K562 (cell line): ENCODE data around the gene BICD1. TPM values are rescaled to one million over a fixed set of nuclear protein-coding genes. Genes with fewer than 3 reads are reported as not detected.

Experiments
- ATAC-seq: fragments of 200-7000 bp; cut with Tn5 transposase; 3 replicates; pipeline ENCODE4 v1.9.1; 2020; ENCODE audit warnings: moderate library complexity
- BruUV-seq: library from RNA; stranded (reverse); fragments of 400-500 nt; replicated peaks from 2 replicates; lab custom pipeline; 2021; lab: Mats Ljungman, UMichigan
- CTCF ChIA-PET: fragments of 300-600 bp; formaldehyde crosslinking; extraction: SDS; loops from one replicate; lab custom pipeline; 2021; ENCODE audit warnings: low intra/inter-chr PET ratio; lab: Yijun Ruan, JAX
- POLR2A ChIA-PET: fragments of 300-600, 350-650 bp; sonication (Branson Sonifier 250); formaldehyde crosslinking; extraction: SDS; loops from one replicate; lab custom pipeline; 2021; ENCODE audit warnings: antibody characterized with exemption, inconsistent platforms; lab: Yijun Ruan, JAX
- DNase-seq, 4 experiments: peaks; one replicate each; pipeline versions ENCODE4 v3.0.0 to v3.0.0-alpha.2; 2011 to 2018; ENCODE audit warnings: low spot score in 3 of 4, mixed read lengths in 3 of 4; ENCODE audit errors: extremely low read depth in 1 of 4
- FAIRE-seq: peaks from 2 replicates; lab custom pipeline; 2011; peaks lifted over from hg19 to GRCh38; lab: Jason Lieb, UNC
- H2AFZ ChIP-seq: 2 replicates; pipeline ENCODE4 v1.6.0; 2011; ENCODE audit warnings: low read depth, low read length, control low read depth, inconsistent platforms
- H3K27ac ChIP-seq: fragments of 200-600 bp; 3 replicates; pipeline ENCODE4 v1.8.0; 2011; ENCODE audit warnings: low read depth, mild to moderate bottlenecking, control low read depth, inconsistent platforms, low read length, moderate library complexity, mixed read lengths; ENCODE audit errors: extremely low read depth
- H3K27me3 ChIP-seq, 2 experiments: fragments of 300-600 bp in 1 of 2; 2 replicates in 1 of 2; 3 replicates in 1 of 2; pipeline versions ENCODE4 v1.6.0 to v1.8.0; 2011; ENCODE audit warnings: inconsistent platforms in 2 of 2, low read length in 2 of 2, mild to moderate bottlenecking in 1 of 2, mixed read lengths in 1 of 2, moderate library complexity in 1 of 2; ENCODE audit not compliant: control insufficient read depth in 2 of 2, insufficient read depth in 2 of 2
- H3K36me3 ChIP-seq: fragments of 300-600 bp; 3 replicates; pipeline ENCODE4 v1.8.0; 2011; ENCODE audit warnings: mild to moderate bottlenecking, low read length, inconsistent platforms; ENCODE audit not compliant: control insufficient read depth, insufficient read depth
- H3K4me1 ChIP-seq, 2 experiments: fragments of 200-600 bp in 1 of 2; replicated peaks in 1 of 2; 2 replicates in 1 of 2; 3 replicates in 1 of 2; pipeline versions ENCODE4 v1.5.1 to v1.8.0; 2011; ENCODE audit warnings: inconsistent platforms in 2 of 2, low read length in 2 of 2, mild to moderate bottlenecking in 1 of 2, mixed read lengths in 1 of 2, moderate library complexity in 1 of 2; ENCODE audit not compliant: control insufficient read depth in 2 of 2, insufficient read depth in 2 of 2
- H3K4me2 ChIP-seq: 2 replicates; pipeline ENCODE4 v1.6.1; 2011; ENCODE audit warnings: low read length, control low read depth, inconsistent platforms, mixed read lengths; ENCODE audit not compliant: insufficient read depth
- H3K4me3 ChIP-seq: fragments of 200-600 bp; sonication (generic), shearing (Covaris generic); 2 replicates; pipeline ENCODE4 v1.5.1; 2016; ENCODE audit warnings: control low read depth, inconsistent platforms
- H3K79me2 ChIP-seq: fragments of 200-600 bp; 3 replicates; pipeline ENCODE4 v1.8.0; 2011; ENCODE audit warnings: low read length, inconsistent platforms; ENCODE audit not compliant: control insufficient read depth, insufficient read depth
- H3K9ac ChIP-seq, 2 experiments: 2 replicates each; pipeline versions ENCODE4 v1.6.0 to v1.6.1; 2011; ENCODE audit warnings: low read depth in 2 of 2, low read length in 2 of 2, control low read depth in 1 of 2, inconsistent platforms in 1 of 2, mild to moderate bottlenecking in 1 of 2, mixed read lengths in 1 of 2; ENCODE audit not compliant: insufficient read depth in 1 of 2
- H3K9me1 ChIP-seq: one replicate; pipeline ENCODE4 v1.6.0; 2011; ENCODE audit warnings: inconsistent platforms, mild to moderate bottlenecking, low read length, moderate library complexity; ENCODE audit not compliant: control insufficient read depth, insufficient read depth
- H3K9me3 ChIP-seq: replicated peaks from 2 replicates; pipeline ENCODE4 v1.5.1; 2011; ENCODE audit warnings: low read depth, low read length, inconsistent platforms; ENCODE audit not compliant: control insufficient read depth, insufficient read depth
- H4K20me1 ChIP-seq: replicated peaks from 2 replicates; pipeline ENCODE4 v1.6.1; 2011; ENCODE audit warnings: low read length, inconsistent platforms, mixed read lengths; ENCODE audit not compliant: control insufficient read depth, insufficient read depth
- ADNP ChIP-seq: fragments of 200-800 bp; sonication (Bioruptor generic); IDR thresholded peaks from 2 replicates; pipeline ENCODE4 v1.6.1; 2016; ENCODE audit warnings: missing genetic modification characterization, missing compliant biosample characterization
- KLF6 ChIP-seq: fragments of 250-450 bp; sonication (Bioruptor Pico); IDR thresholded peaks from 2 replicates; pipeline ENCODE4 v1.4.0; 2020; ENCODE audit warnings: mild to moderate bottlenecking, moderate library complexity, borderline replicate concordance
- MAX ChIP-seq: sonication (generic); formaldehyde crosslinking; IDR thresholded peaks from 2 replicates; pipeline ENCODE4 v1.9.0; 2022; ENCODE audit warnings: mild to moderate bottlenecking, missing genetic modification reagents
- MLLT1 ChIP-seq, 2 experiments: fragments of 450-650 bp; IDR thresholded peaks; 2 replicates each; pipeline ENCODE4 v1.6.1; 2016
- MYBL2 ChIP-seq, 2 experiments: fragments of 450-650 bp in 1 of 2; sonication (generic) in 1 of 2; formaldehyde crosslinking in 1 of 2; IDR thresholded peaks; 2 replicates each; pipeline versions ENCODE4 v1.6.1 to v1.8.1; 2017 to 2022; ENCODE audit warnings: borderline replicate concordance in 1 of 2, inconsistent platforms in 1 of 2, low read depth in 1 of 2, mild to moderate bottlenecking in 1 of 2, missing genetic modification reagents in 1 of 2, moderate library complexity in 1 of 2
- NFRKB ChIP-seq: fragments of 450-650 bp; IDR thresholded peaks from 2 replicates; pipeline ENCODE4 v1.6.1; 2016; ENCODE audit warnings: low read depth
- NFYB ChIP-seq: IDR thresholded peaks from 2 replicates; pipeline ENCODE4 v1.6.1; 2011; ENCODE audit warnings: mild to moderate bottlenecking, moderate library complexity; ENCODE audit not compliant: insufficient read length; ENCODE audit errors: extremely low read depth
- PML ChIP-seq: IDR thresholded peaks from 2 replicates; pipeline ENCODE4 v1.6.1; 2012; ENCODE audit warnings: low read length, inconsistent platforms
- PREB ChIP-seq: sonication (generic); formaldehyde crosslinking; IDR thresholded peaks from 2 replicates; pipeline ENCODE4 v1.8.1; 2023; ENCODE audit warnings: mild to moderate bottlenecking, missing genetic modification reagents
- SMAD1 ChIP-seq: fragments of 150-350 bp; IDR thresholded peaks from 2 replicates; pipeline ENCODE4 v1.6.1; 2014; ENCODE audit warnings: low read length, low read depth; ENCODE audit not compliant: partially characterized antibody
- ZNF324 ChIP-seq: fragments of 250-450 bp; sonication (Bioruptor Pico); IDR thresholded peaks from 2 replicates; pipeline ENCODE4 v1.4.0; 2020; ENCODE audit warnings: mild to moderate bottlenecking
- ZNF431 ChIP-seq: sonication (generic); formaldehyde crosslinking; IDR thresholded peaks from 2 replicates; pipeline ENCODE4 v1.8.0; 2022; ENCODE audit warnings: mild to moderate bottlenecking, missing genetic modification reagents
- WGBS: fragments of 100-300 bp; shearing (Covaris generic); methylation state at CpG from one replicate; pipeline ENCODE4 v1.1.6; 2016; ENCODE audit warnings: low coverage, mixed read lengths; ENCODE audit not compliant: insufficient coverage; ENCODE audit errors: missing lambda C conversion rate; 5-methylcytosine and 5-hydroxymethylcytosine counted together
- in situ Hi-C: fragments of 300-500 bp; cut with MboI; formaldehyde crosslinking; loops from 4 replicates; pipeline ENCODE4 v1.15.0; 2018; ENCODE audit warnings: inconsistent platforms, mixed read lengths
- intact Hi-C: fragments of 100-400 bp; cut with micrococcal nuclease; formaldehyde crosslinking; loops from 2 replicates; pipeline ENCODE4 v1.14.2; 2022
- polyA plus RNA-seq, 8 experiments: library from polyadenylated mRNA; depleted of rRNA in 4 of 8; stranded (reverse) in 5 of 8; unstranded in 3 of 8; fragments of >200 nt; fragmentation: Nextera tagmentation in 2 of 8; fragmentation: Illumina TruSeq in 1 of 8; extraction: Ambion mirVana in 2 of 8; extraction: Trizol in 1 of 8; gene quantifications; 2 replicates each; pipeline versions ENCODE4 v1.2.1 to v1.2.3, GENCODE V29; 2011 to 2014; ENCODE audit warnings: inconsistent platforms in 1 of 8, missing spikeins in 1 of 8
- total RNA-seq, 7 experiments: library from RNA; depleted of rRNA in 6 of 7; stranded (reverse); fragments of >200 nt in 6 of 7; fragmentation: Illumina TruSeq in 2 of 7; extraction: Trizol in 2 of 7; gene quantifications; 2 replicates each; pipeline versions ENCODE4 v1.2.1 to v1.2.3, GENCODE V29; 2011 to 2021; ENCODE audit warnings: low replicate concordance in 1 of 7
- TF ChIP-seq, protein P1 (sequence below): fragments of 250-450 bp; sonication (Bioruptor Pico); IDR thresholded peaks from 2 replicates; pipeline ENCODE4 v1.4.0; 2020

The BICD1 gene
- total and polyA plus RNA-seq, 9 of the 15 experiments (the other 6 are each of a cell fraction or from before 2014, with no cell fraction given): 3.5 to 21.1 (median 12.5) TPM

GRCh38 chr12:32158525-32158924 lies 51.9 kb downstream of the BICD1 start (continued):
- TF ChIP-seq MLLT1 (IDR thresholded peaks at IDR 0.05) (no peak), ADNP (tag) (no peak), NFRKB (no peak), ZNF324 (CRISPR knock-in tag) (no peak)

DNA sequence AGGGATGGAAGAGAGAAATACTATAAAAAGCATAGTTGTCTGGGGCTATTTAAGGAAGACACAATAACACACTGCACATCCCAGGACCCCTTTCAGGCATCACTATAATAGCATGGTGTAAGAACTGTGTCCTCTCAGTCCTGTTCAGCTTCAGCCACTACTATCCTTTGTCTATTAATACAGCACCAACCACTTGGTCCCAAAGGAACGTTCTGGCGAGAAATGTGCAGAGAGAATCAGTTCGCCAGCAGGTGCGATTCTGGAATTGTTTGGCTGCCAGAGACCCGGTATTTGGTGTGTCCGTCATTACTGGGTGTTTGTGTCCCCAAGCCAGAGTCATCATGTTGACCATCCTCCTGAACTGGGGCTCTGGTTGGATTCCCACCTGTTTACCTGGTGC lies 52.7 kb downstream of the BICD1 start:
- H3K4me2 ChIP-seq: no peak overlapping the region
- H3K27ac ChIP-seq: no peak overlapping the region
- H3K79me2 ChIP-seq: no peaks in the 10 kb centered on the region
- no TSS peak for BruUV-seq
- intact Hi-C loops: no loop called here
- H2AFZ ChIP-seq: no peak overlapping the region
- H4K20me1 ChIP-seq: no peaks in the 10 kb centered on the region
- POLR2A ChIA-PET: interaction anchor here (0.6 kb wide), 1 partner anchor 15 kb away, joined by 3 read pairs; no protein-coding TSS in a partner anchor
- no peaks in the 10 kb centered on the region for H3K27me3 ChIP-seq
- no peaks in the 10 kb centered on the region for H3K36me3 ChIP-seq
- H3K4me3 ChIP-seq: no peak overlapping the region
- WGBS: 78% methylated on average over 6 of the region's 6 CpGs
- peaks cover 0 to 9% of the 10 kb centered on the region in 2 experiments; a peak in 3 of 5 replicates for H3K4me1 ChIP-seq
- ATAC-seq (no peak), DNase-seq (no peak), FAIRE-seq (no peak)
- H3K9me3 ChIP-seq: no peaks in the 10 kb centered on the region
- in situ Hi-C loops: no loop called here
- CTCF ChIA-PET: no interaction called here
- H3K9ac ChIP-seq: no peak overlapping the region
- H3K9me1 ChIP-seq: no peaks in the 10 kb centered on the region
- TF ChIP-seq SMAD1 (no peak), ADNP (tag) (no peak), ZNF431 (CRISPR knock-in tag) (no peak), KLF6 (CRISPR knock-in tag) (no peak), NFYB (no peak), PREB (CRISPR knock-in tag) (no peak), MAX (no peak), MYBL2 (IDR thresholded peaks at IDR 0.05; ENCODE audit: low read depth) (no peak), MYBL2 (CRISPR knock-in tag; IDR thresholded peaks at IDR 0.05; ENCODE audit: borderline replicate concordance) (no peak), PML (no peak)
- TF ChIP-seq, protein P1, sequence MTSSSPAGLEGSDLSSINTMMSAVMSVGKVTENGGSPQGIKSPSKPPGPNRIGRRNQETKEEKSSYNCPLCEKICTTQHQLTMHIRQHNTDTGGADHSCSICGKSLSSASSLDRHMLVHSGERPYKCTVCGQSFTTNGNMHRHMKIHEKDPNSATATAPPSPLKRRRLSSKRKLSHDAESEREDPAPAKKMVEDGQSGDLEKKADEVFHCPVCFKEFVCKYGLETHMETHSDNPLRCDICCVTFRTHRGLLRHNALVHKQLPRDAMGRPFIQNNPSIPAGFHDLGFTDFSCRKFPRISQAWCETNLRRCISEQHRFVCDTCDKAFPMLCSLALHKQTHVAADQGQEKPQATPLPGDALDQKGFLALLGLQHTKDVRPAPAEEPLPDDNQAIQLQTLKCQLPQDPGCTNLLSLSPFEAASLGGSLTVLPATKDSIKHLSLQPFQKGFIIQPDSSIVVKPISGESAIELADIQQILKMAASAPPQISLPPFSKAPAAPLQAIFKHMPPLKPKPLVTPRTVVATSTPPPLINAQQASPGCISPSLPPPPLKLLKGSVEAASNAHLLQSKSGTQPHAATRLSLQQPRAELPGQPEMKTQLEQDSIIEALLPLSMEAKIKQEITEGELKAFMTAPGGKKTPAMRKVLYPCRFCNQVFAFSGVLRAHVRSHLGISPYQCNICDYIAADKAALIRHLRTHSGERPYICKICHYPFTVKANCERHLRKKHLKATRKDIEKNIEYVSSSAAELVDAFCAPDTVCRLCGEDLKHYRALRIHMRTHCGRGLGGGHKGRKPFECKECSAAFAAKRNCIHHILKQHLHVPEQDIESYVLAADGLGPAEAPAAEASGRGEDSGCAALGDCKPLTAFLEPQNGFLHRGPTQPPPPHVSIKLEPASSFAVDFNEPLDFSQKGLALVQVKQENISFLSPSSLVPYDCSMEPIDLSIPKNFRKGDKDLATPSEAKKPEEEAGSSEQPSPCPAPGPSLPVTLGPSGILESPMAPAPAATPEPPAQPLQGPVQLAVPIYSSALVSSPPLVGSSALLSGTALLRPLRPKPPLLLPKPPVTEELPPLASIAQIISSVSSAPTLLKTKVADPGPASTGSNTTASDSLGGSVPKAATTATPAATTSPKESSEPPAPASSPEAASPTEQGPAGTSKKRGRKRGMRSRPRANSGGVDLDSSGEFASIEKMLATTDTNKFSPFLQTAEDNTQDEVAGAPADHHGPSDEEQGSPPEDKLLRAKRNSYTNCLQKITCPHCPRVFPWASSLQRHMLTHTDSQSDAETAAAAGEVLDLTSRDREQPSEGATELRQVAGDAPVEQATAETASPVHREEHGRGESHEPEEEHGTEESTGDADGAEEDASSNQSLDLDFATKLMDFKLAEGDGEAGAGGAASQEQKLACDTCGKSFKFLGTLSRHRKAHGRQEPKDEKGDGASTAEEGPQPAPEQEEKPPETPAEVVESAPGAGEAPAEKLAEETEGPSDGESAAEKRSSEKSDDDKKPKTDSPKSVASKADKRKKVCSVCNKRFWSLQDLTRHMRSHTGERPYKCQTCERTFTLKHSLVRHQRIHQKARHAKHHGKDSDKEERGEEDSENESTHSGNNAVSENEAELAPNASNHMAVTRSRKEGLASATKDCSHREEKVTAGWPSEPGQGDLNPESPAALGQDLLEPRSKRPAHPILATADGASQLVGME (CRISPR knock-in tag): no peak
